GM18520 (cell line): ENCODE measurements around the gene EPS8.

Source experiments
- ATAC-seq: cut with Tn5 transposase; IDR thresholded peaks from one replicate; pipeline ENCODE4 v1.9.1; 2021; ENCODE audit not compliant: unreplicated experiment

EPS8 gene

GRCh38 chr12:15608406-15608805 is 180.8 kb downstream of the EPS8 start:
- ATAC-seq = no peak

GRCh38 chr12:15605881-15606590 is 183.2 kb downstream of the EPS8 start:
- no peak for ATAC-seq

GRCh38 chr12:15603474-15604085 is 185.6 kb downstream of the EPS8 start:
- no peak for ATAC-seq

- no peak for ATAC-seq
Observed at GRCh38 chr12:15602051-15602672, 187.0 kb downstream of the EPS8 start.

- no peak for ATAC-seq
Observed at GRCh38 chr12:15601210-15601800, 187.9 kb downstream of the EPS8 start.

- no peak for ATAC-seq
Observed at GRCh38 chr12:15600223-15600935, 188.8 kb downstream of the EPS8 start.

GRCh38 chr12:15599266-15600037 is 189.7 kb downstream of the EPS8 start:
- no peak for ATAC-seq

- no peak for ATAC-seq
Observed at GRCh38 chr12:15597125-15597830, 191.9 kb downstream of the EPS8 start.

GRCh38 chr12:15596174-15596573 is 193.0 kb downstream of the EPS8 start:
- no peak for ATAC-seq

- no peak for ATAC-seq
Observed at GRCh38 chr12:15592934-15593333, 196.3 kb downstream of the EPS8 start.

GRCh38 chr12:15591811-15592210 is 197.4 kb downstream of the EPS8 start:
- ATAC-seq = no peak

- peak; percentile 75 for ATAC-seq
Observed at GRCh38 chr12:15590180-15590826, 198.9 kb downstream of the EPS8 start.

GRCh38 chr12:15589328-15590032 is 199.7 kb downstream of the EPS8 start:
- no peak for ATAC-seq

- no peak for ATAC-seq
Observed at GRCh38 chr12:15584366-15585041, 204.7 kb downstream of the EPS8 start.

GRCh38 chr12:15583804-15584203 is 205.4 kb downstream of the EPS8 start:
- ATAC-seq = no peak

- no peak for ATAC-seq
Observed at GRCh38 chr12:15581006-15581405, 208.2 kb downstream of the EPS8 start.

GRCh38 chr12:15580431-15580830 is 208.8 kb downstream of the EPS8 start:
- ATAC-seq = no peak
